ENCODE data around the gene MRPS34. TPM values are rescaled to one million over a fixed set of nuclear protein-coding genes. Genes with fewer than 3 reads are reported as not detected.

MRPS34 gene
- total and polyA plus RNA-seq, 9 donors, result 31.8 to 79.4 (median 53.6) TPM

DNA sequence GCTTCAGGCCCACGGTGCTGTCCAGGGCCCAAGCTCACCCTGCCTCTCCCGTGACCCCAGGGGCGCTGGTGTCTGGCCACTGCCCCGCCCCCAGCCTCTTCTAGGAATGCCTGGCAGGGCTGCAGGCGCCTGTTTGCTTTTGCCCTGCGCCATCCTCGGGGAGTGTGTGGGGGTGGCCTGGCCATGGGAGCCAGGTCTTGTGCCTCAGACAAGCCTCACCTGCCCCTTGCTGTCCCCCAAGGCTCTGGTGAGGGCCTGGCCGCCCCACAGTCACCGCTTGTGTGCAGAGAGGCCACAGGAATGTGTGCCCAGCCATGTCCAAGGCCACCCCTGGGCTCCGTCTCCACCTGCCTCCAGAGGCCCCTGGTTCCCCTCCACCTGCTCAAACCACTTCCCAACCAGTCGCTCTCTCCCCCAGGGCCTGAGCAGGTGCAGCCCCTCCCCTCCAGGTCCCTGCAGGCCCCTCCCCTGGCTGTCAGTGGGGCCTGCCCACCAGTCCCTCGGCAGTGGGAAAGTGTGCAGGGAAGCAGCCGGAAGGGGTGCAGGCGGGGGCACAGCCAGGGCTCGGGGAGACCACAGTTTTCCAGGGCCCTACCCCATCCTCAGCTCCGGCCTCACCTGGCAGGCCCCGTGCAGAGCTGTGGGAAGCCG, 21.4 kb upstream of the MRPS34 start:
- Histone ChIP-seq H3K27ac (no peak overlapping the region), H3K9me3 (no peaks in the 10 kb centered on the region), H3K27me3 (no peaks in the 10 kb centered on the region), H3K4me3 (no peak overlapping the region), H3K36me3 (no peaks in the 10 kb centered on the region), H3K4me1 (ENCODE audit: insufficient read depth) (no peaks in the 10 kb centered on the region)
- intact Hi-C loops (cut with DNase I), result no loop called here
- TF ChIP-seq, protein P1, sequence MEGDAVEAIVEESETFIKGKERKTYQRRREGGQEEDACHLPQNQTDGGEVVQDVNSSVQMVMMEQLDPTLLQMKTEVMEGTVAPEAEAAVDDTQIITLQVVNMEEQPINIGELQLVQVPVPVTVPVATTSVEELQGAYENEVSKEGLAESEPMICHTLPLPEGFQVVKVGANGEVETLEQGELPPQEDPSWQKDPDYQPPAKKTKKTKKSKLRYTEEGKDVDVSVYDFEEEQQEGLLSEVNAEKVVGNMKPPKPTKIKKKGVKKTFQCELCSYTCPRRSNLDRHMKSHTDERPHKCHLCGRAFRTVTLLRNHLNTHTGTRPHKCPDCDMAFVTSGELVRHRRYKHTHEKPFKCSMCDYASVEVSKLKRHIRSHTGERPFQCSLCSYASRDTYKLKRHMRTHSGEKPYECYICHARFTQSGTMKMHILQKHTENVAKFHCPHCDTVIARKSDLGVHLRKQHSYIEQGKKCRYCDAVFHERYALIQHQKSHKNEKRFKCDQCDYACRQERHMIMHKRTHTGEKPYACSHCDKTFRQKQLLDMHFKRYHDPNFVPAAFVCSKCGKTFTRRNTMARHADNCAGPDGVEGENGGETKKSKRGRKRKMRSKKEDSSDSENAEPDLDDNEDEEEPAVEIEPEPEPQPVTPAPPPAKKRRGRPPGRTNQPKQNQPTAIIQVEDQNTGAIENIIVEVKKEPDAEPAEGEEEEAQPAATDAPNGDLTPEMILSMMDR (IDR thresholded peaks at IDR 0.05), result no peak
- no peak for TF ChIP-seq EP300 (IDR thresholded peaks at IDR 0.05)
- TF ChIP-seq POLR2A (IDR thresholded peaks at IDR 0.05), result no peak
- 31 to 41% (median 41%) methylated on average over 17 to 18 of the region's 18 CpGs for WGBS, 3 donors
- peak in 3 of 5 donors; percentile 24 to 46 (median 28) for DNase-seq

DNA sequence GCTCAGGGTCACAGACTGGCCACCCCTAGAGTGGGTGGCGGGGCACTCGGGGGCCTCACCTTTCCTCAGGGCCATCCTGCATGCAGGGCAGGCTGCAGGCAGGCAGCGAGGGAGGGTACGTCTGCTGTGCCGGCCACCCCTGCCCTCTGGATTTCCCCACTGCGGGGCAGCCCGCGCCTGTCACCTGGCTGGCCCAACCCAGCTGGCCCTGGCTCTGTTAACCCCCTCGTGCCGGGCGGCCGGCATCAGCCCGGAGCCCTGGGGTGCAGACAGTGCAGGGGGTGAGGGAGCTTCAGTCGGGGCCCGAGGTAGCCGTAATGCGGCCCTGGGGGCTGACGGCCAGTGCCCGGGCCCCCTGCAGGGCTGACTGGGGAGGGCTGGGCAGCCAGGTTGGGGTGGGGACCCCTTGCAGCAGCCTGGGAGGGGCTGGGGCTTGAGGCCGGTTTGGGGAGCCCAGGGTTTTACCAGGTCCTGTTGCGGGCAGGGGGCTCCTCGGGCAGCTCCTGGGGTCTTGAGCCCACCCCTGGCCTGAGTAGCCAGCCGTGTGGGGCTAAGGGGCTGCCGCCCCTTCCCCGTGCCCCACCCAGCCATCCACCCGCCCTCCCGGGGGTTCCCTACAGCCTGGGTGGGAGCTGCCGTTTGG, 20.8 kb upstream of the MRPS34 start, which contains the start of gene IGFALS:
IGFALS (minus strand) TSS at position 128 of the 643 bp plus-strand sequence; CDS start at position 75, 53 bp downstream.
- TF ChIP-seq EP300 (IDR thresholded peaks at IDR 0.05) (no peak), POLR2A (IDR thresholded peaks at IDR 0.05) (no peak)
- TF ChIP-seq, protein P1 (IDR thresholded peaks at IDR 0.05), result no peak
- no peaks in the 10 kb centered on the region for H3K4me1 ChIP-seq (ENCODE audit: insufficient read depth)
- no peaks in the 10 kb centered on the region for H3K27me3 ChIP-seq
- 26 to 43% (median 33%) methylated on average over 22 to 28 of the region's 28 CpGs for WGBS, 3 donors
- H3K27ac ChIP-seq, result no peak within 1 kb of the TSS
- H3K4me3 ChIP-seq, result no peak within 1 kb of the TSS
- H3K9me3 ChIP-seq, result no peaks in the 10 kb centered on the region
- DNase-seq, result peak in 2 of 5 donors; percentile 17 to 23
- intact Hi-C loops (cut with DNase I), result no loop called here
- H3K36me3 ChIP-seq, result no peaks in the 10 kb centered on the region

DNA sequence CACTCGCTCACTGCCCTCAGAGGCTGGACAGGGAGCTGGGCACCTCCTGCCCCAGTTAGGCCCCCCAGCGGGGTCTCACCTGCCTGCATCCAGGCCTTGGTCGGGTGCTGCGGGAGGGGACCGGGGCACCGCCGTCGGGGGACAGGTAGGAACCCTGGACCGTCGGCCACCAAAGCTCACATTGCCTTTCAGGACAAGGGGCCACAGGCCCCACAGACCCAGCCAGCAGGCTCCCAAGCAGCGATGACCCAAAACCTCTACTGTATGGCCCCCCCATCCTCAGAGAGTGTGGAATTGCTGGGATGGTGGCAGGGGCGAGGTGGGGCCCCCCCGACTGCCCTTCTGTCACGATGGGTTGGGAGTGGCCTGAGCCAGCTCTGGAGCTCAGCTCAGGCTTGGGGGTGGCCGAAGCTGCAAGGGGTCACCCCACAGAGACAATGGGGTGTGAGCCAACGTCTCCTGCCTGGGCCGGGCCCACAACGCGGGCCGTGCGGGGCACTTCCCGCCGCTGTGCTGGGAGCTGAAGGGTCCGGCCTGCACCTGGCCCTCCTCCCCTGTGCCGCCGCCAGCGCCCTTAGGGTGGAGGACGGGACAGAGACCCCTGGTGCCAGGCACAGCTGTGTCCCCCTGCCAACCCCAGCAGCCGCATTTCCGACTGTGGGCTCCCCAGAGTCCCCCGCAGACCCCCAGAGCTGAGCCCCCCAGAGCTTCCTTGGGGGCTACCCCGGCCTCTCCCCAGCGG, 20.1 kb upstream of the MRPS34 start:
- peak in 2 of 5 donors; percentile 16 to 21 for DNase-seq
- Histone ChIP-seq H3K36me3 (no peaks in the 10 kb centered on the region), H3K27ac (no peak overlapping the region), H3K4me3 (no peak overlapping the region), H3K27me3 (no peaks in the 10 kb centered on the region), H3K9me3 (no peaks in the 10 kb centered on the region), H3K4me1 (ENCODE audit: insufficient read depth) (no peaks in the 10 kb centered on the region)
- TF ChIP-seq POLR2A (IDR thresholded peaks at IDR 0.05) (no peak), EP300 (IDR thresholded peaks at IDR 0.05) (no peak)
- TF ChIP-seq, protein P1 (IDR thresholded peaks at IDR 0.05), result no peak
- intact Hi-C loops (cut with DNase I), result no loop called here
- 78 to 81% (median 80%) methylated on average over 23 to 33 of the region's 33 CpGs for WGBS, 3 donors

GRCh38 chr16:1791943-1792812, 19.2 kb upstream of the MRPS34 start:
- Histone ChIP-seq H3K27me3 (no peaks in the 10 kb centered on the region), H3K4me1 (ENCODE audit: insufficient read depth) (no peaks in the 10 kb centered on the region), H3K9me3 (no peaks in the 10 kb centered on the region), H3K4me3 (no peak overlapping the region), H3K27ac (no peak overlapping the region), H3K36me3 (no peaks in the 10 kb centered on the region)
- intact Hi-C loops (cut with DNase I), result no loop called here
- DNase-seq, result peak in 4 of 5 donors; percentile 18 to 40 (median 22)
- WGBS, 3 donors, result 85 to 89% (median 86%) methylated on average over 45 to 59 of the region's 59 CpGs
- no peak for TF ChIP-seq POLR2A (IDR thresholded peaks at IDR 0.05)
